ENCODE data around the gene STK33.

DNA sequence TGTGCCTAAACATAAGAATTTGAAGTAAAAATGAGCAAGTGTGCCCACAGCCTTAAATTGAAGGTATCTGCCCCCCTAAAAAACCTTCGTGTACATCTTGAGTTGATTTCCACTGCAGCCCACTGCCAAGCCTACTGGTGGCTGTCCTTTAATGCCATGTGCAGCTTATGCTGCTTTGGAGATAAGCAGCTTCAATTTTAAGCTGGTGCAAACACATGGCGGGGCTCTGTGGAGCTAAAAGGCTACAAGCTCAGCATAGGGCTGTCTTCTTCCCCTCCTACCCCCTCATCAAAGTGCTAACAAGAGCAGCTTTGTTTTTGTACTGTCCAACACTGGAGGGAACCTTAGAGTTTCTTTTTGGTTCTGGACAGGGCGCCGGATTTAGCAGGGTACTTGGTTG is 201.9 kb downstream of the STK33 start:
- TF ChIP-seq CTCF (IDR thresholded peaks at IDR 0.05), result no peak
- TF ChIP-seq POLR2A (IDR thresholded peaks at IDR 0.05), result no peak
- no peak for TF ChIP-seq POLR2AphosphoS5 (IDR thresholded peaks at IDR 0.05)
